AG08395 (cell line): ENCODE data around the gene TCF4.

Source experiments
- DNase-seq: peaks from one replicate; pipeline ENCODE4 v3.0.0; 2012; ENCODE audit warnings: mixed read lengths, low spot score

TCF4 gene

GRCh38 chr18:55385770-55386169, 202.2 kb downstream of the TCF4 start:
- no peak for DNase-seq

GRCh38 chr18:55384551-55385275, 203.3 kb downstream of the TCF4 start:
- DNase-seq: peak; percentile 54

GRCh38 chr18:55384115-55384514, 203.9 kb downstream of the TCF4 start:
- DNase-seq: no peak

- no peak for DNase-seq
Observed at GRCh38 chr18:55382277-55382805, 205.7 kb downstream of the TCF4 start.

DNA sequence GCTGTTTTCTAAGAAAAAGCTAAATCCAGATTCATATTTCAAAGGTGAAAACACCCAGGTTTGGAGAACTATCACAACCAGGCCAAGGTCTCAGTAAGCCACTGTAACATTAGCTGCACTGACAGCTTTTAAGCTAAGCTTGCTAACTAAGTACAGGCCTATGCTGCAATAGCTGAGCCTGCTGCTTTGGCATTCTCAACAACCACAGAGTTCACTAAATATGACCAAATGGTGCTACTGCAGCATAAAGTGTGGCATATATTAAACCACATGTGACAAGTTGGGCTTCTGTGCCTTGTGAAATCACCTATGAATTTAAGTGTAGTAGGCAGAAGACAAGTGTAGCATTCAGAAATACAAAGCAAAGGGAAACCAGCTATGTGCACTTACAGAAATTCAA, 206.7 kb downstream of the TCF4 start:
- peak; percentile 62 for DNase-seq

GRCh38 chr18:55380589-55380988, 207.4 kb downstream of the TCF4 start:
- DNase-seq: peak; percentile 4

DNA sequence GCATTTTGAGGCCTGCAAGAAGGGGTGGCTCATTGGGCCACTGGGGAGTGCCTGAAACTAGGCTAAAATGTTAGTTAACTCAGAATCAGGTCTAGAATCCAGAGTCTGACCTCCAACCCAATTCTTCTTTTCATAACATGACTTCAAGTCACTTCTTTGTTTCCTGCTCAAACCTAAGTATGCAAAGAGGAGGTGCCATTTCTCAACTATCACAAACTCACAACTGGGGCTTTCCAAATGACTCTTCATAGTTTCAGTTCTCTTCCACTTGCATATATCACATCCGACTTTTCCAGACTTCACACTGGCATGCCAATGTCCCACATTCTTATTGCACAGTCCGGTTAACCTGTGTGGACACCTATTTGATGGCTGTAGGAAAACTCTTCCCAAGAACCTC, 211.6 kb downstream of the TCF4 start:
- DNase-seq: no peak

DNA sequence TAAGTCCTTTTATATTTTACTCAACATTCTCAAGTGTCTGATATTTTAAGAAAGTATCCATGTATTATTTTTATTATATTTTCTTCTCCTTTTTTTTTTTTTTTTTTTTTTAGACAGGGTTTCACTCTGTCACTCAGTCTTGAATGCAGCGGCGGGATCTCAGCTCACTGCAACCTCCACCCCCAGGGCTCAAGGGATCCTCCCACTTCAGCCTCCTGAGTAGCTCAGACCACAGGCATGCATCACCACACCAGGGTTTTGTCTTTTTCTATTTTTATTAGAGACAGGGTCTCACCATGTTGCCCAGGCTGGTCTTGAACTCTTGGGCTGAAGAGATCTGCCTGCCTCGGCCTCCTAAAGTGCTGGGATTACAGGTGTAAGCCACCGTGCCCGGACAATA, 212.1 kb downstream of the TCF4 start:
- DNase-seq: no peak

GRCh38 chr18:55374741-55375140, 213.3 kb downstream of the TCF4 start:
- DNase-seq: no peak

GRCh38 chr18:55372209-55372608, 215.8 kb downstream of the TCF4 start:
- no peak for DNase-seq

GRCh38 chr18:55370936-55371335, 217.1 kb downstream of the TCF4 start:
- DNase-seq: no peak

- no peak for DNase-seq
Observed at GRCh38 chr18:55369346-55369745, 218.6 kb downstream of the TCF4 start.

DNA sequence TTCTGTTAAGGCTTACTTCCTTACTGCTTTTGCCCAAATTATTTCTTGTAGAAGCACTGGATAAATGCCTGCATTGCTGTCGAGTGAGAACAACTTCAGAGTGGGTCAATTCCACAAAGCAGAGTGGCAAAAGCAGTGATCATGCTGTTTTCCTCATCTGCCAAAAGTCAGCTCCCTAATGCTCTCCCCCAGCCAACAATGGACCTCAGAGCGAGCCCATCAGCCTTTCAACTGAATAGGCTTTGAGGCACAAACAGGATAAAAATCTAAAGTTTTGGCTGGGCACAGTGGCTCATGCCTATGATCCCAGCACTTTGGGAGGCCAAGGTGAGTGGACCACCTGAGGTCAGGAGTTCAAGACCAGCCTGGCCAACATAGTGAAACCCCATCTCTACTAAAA, 222.7 kb downstream of the TCF4 start:
- no peak for DNase-seq

GRCh38 chr18:55362303-55362702, 225.7 kb downstream of the TCF4 start:
- DNase-seq: no peak

GRCh38 chr18:55361492-55362250, 226.3 kb downstream of the TCF4 start:
- no peak for DNase-seq

- no peak for DNase-seq
Observed at GRCh38 chr18:55360061-55360460, 227.9 kb downstream of the TCF4 start.

- no peak for DNase-seq
Observed at GRCh38 chr18:55356815-55357214, 231.2 kb downstream of the TCF4 start.

DNA sequence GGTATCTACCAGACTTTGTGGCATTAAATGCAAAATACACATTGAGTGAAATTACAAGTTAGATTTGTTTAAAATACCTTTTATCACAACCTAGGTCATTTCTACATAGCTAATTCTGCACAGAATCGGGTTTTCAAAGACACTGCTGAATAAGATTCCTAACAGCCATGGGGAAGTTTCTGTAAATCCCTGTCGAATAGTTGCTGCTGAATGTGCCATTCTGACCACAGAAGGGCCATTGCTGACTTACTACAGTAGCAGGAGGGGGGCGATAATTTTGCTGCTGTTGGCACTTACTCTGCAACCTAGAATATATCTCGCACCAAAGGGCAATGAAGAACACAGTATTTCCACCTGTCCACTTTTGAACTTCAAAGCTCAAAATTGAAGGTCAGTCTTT, 232.8 kb downstream of the TCF4 start:
- DNase-seq: no peak

- no peak for DNase-seq
Observed at GRCh38 chr18:55354795-55355194, 233.2 kb downstream of the TCF4 start.

- peak; percentile 21 for DNase-seq
Observed at GRCh38 chr18:55353806-55354205, 234.2 kb downstream of the TCF4 start.

GRCh38 chr18:55353391-55353790, 234.6 kb downstream of the TCF4 start:
- no peak for DNase-seq

DNA sequence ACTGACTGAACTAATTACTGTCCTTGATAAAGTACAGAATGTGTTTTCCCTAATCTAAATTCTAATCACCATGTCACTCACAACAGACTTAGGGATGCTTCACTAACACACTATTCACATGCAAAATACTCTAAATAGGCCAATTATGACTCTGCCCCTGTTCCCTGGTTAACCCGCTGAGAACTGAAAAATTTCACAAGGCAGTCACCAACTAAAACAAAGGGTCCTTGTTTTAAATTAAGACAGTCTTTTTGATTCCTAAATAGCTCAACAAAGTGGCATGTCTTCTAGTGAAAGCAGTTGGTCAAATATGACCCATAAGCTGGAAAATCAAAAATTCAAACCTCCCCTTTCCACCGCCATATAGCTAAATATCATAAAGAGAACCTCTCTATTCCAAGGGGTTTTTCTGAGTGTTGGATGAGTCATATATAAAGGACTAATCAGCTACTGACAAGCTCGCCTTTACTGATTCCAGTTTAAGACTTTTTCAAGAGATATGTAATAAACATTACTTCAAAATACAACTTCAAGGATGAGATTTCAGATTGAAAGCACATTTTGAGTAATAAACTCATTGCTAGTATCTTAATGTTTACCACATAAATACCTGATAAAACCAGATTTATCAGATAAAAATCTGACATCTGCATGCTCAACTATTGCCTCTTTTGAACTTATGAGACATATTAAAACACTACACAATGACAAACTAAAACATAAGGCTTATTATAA, 235.8 kb downstream of the TCF4 start:
- no peak for DNase-seq

GRCh38 chr18:55351241-55351691, 236.7 kb downstream of the TCF4 start:
- no peak for DNase-seq
